K562 (cell line): ENCODE measurements around the gene SFMBT2. TPM values are rescaled to one million over a fixed set of nuclear protein-coding genes. Genes with fewer than 3 reads are reported as not detected.

Source experiments
- ATAC-seq: fragments of 200-7000 bp; cut with Tn5 transposase; 3 replicates; pipeline ENCODE4 v1.9.1; 2020; ENCODE audit warnings: moderate library complexity
- BruUV-seq: library from RNA; stranded (reverse); fragments of 400-500 nt; replicated peaks from 2 replicates; lab custom pipeline; 2021; lab: Mats Ljungman, UMichigan
- CTCF ChIA-PET: fragments of 300-600 bp; formaldehyde crosslinking; extraction: SDS; loops from one replicate; lab custom pipeline; 2021; ENCODE audit warnings: low intra/inter-chr PET ratio; lab: Yijun Ruan, JAX
- POLR2A ChIA-PET: fragments of 300-600, 350-650 bp; sonication (Branson Sonifier 250); formaldehyde crosslinking; extraction: SDS; loops from one replicate; lab custom pipeline; 2021; ENCODE audit warnings: antibody characterized with exemption, inconsistent platforms; lab: Yijun Ruan, JAX
- DNase-seq, 4 experiments: peaks; one replicate each; pipeline versions ENCODE4 v3.0.0 to v3.0.0-alpha.2; 2011 to 2018; ENCODE audit warnings: low spot score in 3 of 4, mixed read lengths in 3 of 4; ENCODE audit errors: extremely low read depth in 1 of 4
- FAIRE-seq: peaks from 2 replicates; lab custom pipeline; 2011; peaks lifted over from hg19 to GRCh38; lab: Jason Lieb, UNC
- H2AFZ ChIP-seq: 2 replicates; pipeline ENCODE4 v1.6.0; 2011; ENCODE audit warnings: low read depth, low read length, control low read depth, inconsistent platforms
- H3K27ac ChIP-seq: fragments of 200-600 bp; 3 replicates; pipeline ENCODE4 v1.8.0; 2011; ENCODE audit warnings: low read depth, mild to moderate bottlenecking, control low read depth, inconsistent platforms, low read length, moderate library complexity, mixed read lengths; ENCODE audit errors: extremely low read depth
- H3K27me3 ChIP-seq, 2 experiments: fragments of 300-600 bp in 1 of 2; 2 replicates in 1 of 2; 3 replicates in 1 of 2; pipeline versions ENCODE4 v1.6.0 to v1.8.0; 2011; ENCODE audit warnings: inconsistent platforms in 2 of 2, low read length in 2 of 2, mild to moderate bottlenecking in 1 of 2, mixed read lengths in 1 of 2, moderate library complexity in 1 of 2; ENCODE audit not compliant: control insufficient read depth in 2 of 2, insufficient read depth in 2 of 2
- H3K36me3 ChIP-seq: fragments of 300-600 bp; 3 replicates; pipeline ENCODE4 v1.8.0; 2011; ENCODE audit warnings: mild to moderate bottlenecking, low read length, inconsistent platforms; ENCODE audit not compliant: control insufficient read depth, insufficient read depth
- H3K4me1 ChIP-seq, 2 experiments: fragments of 200-600 bp in 1 of 2; replicated peaks in 1 of 2; 2 replicates in 1 of 2; 3 replicates in 1 of 2; pipeline versions ENCODE4 v1.5.1 to v1.8.0; 2011; ENCODE audit warnings: inconsistent platforms in 2 of 2, low read length in 2 of 2, mild to moderate bottlenecking in 1 of 2, mixed read lengths in 1 of 2, moderate library complexity in 1 of 2; ENCODE audit not compliant: control insufficient read depth in 2 of 2, insufficient read depth in 2 of 2
- H3K4me2 ChIP-seq: 2 replicates; pipeline ENCODE4 v1.6.1; 2011; ENCODE audit warnings: low read length, control low read depth, inconsistent platforms, mixed read lengths; ENCODE audit not compliant: insufficient read depth
- H3K4me3 ChIP-seq: fragments of 200-600 bp; sonication (generic), shearing (Covaris generic); 2 replicates; pipeline ENCODE4 v1.5.1; 2016; ENCODE audit warnings: control low read depth, inconsistent platforms
- H3K79me2 ChIP-seq: fragments of 200-600 bp; 3 replicates; pipeline ENCODE4 v1.8.0; 2011; ENCODE audit warnings: low read length, inconsistent platforms; ENCODE audit not compliant: control insufficient read depth, insufficient read depth
- H3K9ac ChIP-seq, 2 experiments: 2 replicates each; pipeline versions ENCODE4 v1.6.0 to v1.6.1; 2011; ENCODE audit warnings: low read depth in 2 of 2, low read length in 2 of 2, control low read depth in 1 of 2, inconsistent platforms in 1 of 2, mild to moderate bottlenecking in 1 of 2, mixed read lengths in 1 of 2; ENCODE audit not compliant: insufficient read depth in 1 of 2
- H3K9me1 ChIP-seq: one replicate; pipeline ENCODE4 v1.6.0; 2011; ENCODE audit warnings: inconsistent platforms, mild to moderate bottlenecking, low read length, moderate library complexity; ENCODE audit not compliant: control insufficient read depth, insufficient read depth
- H3K9me3 ChIP-seq: replicated peaks from 2 replicates; pipeline ENCODE4 v1.5.1; 2011; ENCODE audit warnings: low read depth, low read length, inconsistent platforms; ENCODE audit not compliant: control insufficient read depth, insufficient read depth
- H4K20me1 ChIP-seq: replicated peaks from 2 replicates; pipeline ENCODE4 v1.6.1; 2011; ENCODE audit warnings: low read length, inconsistent platforms, mixed read lengths; ENCODE audit not compliant: control insufficient read depth, insufficient read depth
- ATF1 ChIP-seq, 2 experiments: fragments of 450-650 bp in 1 of 2; IDR thresholded peaks; 2 replicates each; pipeline ENCODE4 v1.6.1; 2016; ENCODE audit warnings: missing compliant biosample characterization in 1 of 2, missing genetic modification characterization in 1 of 2
- CBX8 ChIP-seq: fragments of 200-600 bp; sonication (generic); IDR thresholded peaks from 2 replicates; pipeline ENCODE4 v1.6.1; 2012; ENCODE audit warnings: borderline replicate concordance, mixed run types, low read depth, mild to moderate bottlenecking, moderate library complexity, mixed read lengths, low read length, control low read depth, inconsistent platforms; ENCODE audit not compliant: poor library complexity, severe bottlenecking; ENCODE audit errors: extremely low read depth
- SOX6 ChIP-seq: fragments of 450-650 bp; IDR thresholded peaks from 2 replicates; pipeline ENCODE4 v1.6.1; 2014; ENCODE audit warnings: mild to moderate bottlenecking
- STAT5A ChIP-seq: IDR thresholded peaks from 2 replicates; pipeline ENCODE4 v1.6.1; 2012; ENCODE audit warnings: low read length, inconsistent platforms, borderline replicate concordance
- TRIM24 ChIP-seq, 2 experiments: fragments of 450-650 bp; IDR thresholded peaks; 2 replicates each; pipeline ENCODE4 v1.6.1; 2016
- ZBTB2 ChIP-seq: fragments of 450-650 bp; IDR thresholded peaks from 2 replicates; pipeline ENCODE4 v1.6.1; 2016; ENCODE audit warnings: antibody characterized with exemption
- WGBS: fragments of 100-300 bp; shearing (Covaris generic); methylation state at CpG from one replicate; pipeline ENCODE4 v1.1.6; 2016; ENCODE audit warnings: low coverage, mixed read lengths; ENCODE audit not compliant: insufficient coverage; ENCODE audit errors: missing lambda C conversion rate; 5-methylcytosine and 5-hydroxymethylcytosine counted together
- in situ Hi-C: fragments of 300-500 bp; cut with MboI; formaldehyde crosslinking; loops from 4 replicates; pipeline ENCODE4 v1.15.0; 2018; ENCODE audit warnings: inconsistent platforms, mixed read lengths
- intact Hi-C: fragments of 100-400 bp; cut with micrococcal nuclease; formaldehyde crosslinking; loops from 2 replicates; pipeline ENCODE4 v1.14.2; 2022
- polyA plus RNA-seq, 8 experiments: library from polyadenylated mRNA; depleted of rRNA in 4 of 8; stranded (reverse) in 5 of 8; unstranded in 3 of 8; fragments of >200 nt; fragmentation: Nextera tagmentation in 2 of 8; fragmentation: Illumina TruSeq in 1 of 8; extraction: Ambion mirVana in 2 of 8; extraction: Trizol in 1 of 8; gene quantifications; 2 replicates each; pipeline versions ENCODE4 v1.2.1 to v1.2.3, GENCODE V29; 2011 to 2014; ENCODE audit warnings: inconsistent platforms in 1 of 8, missing spikeins in 1 of 8
- total RNA-seq, 7 experiments: library from RNA; depleted of rRNA in 6 of 7; stranded (reverse); fragments of >200 nt in 6 of 7; fragmentation: Illumina TruSeq in 2 of 7; extraction: Trizol in 2 of 7; gene quantifications; 2 replicates each; pipeline versions ENCODE4 v1.2.1 to v1.2.3, GENCODE V29; 2011 to 2021; ENCODE audit warnings: low replicate concordance in 1 of 7

Gene SFMBT2
- total and polyA plus RNA-seq, 9 of the 15 experiments (the other 6 are each of a cell fraction or from before 2014, with no cell fraction given): 1.2 to 13.6 (median 7.6) TPM

GRCh38 chr10:7433861-7434260 is 23.0 kb upstream of the SFMBT2 start:
- Histone ChIP-seq H4K20me1 (no peaks in the 10 kb centered on the region), H3K4me2 (no peak overlapping the region), H3K9ac (no peak overlapping the region), H3K27ac (no peak overlapping the region), H3K9me3 (no peaks in the 10 kb centered on the region), H3K4me3 (no peak overlapping the region), H3K4me1 (no peaks in the 10 kb centered on the region; a peak in 1 of 5 replicates), H3K79me2 (no peaks in the 10 kb centered on the region), H3K36me3 (no peaks in the 10 kb centered on the region), H3K27me3 (peaks cover 38 to 41% of the 10 kb centered on the region in 2 experiments; a peak in 4 of 5 replicates), H3K9me1 (no peaks in the 10 kb centered on the region), H2AFZ (no peak overlapping the region)
- 5% methylated on average over 6 of the region's 8 CpGs for WGBS
- in situ Hi-C loops (no loop called here), intact Hi-C loops (no loop called here)
- DNase-seq: no peak
- FAIRE-seq: no peak
- POLR2A ChIA-PET: no interaction called here
- no TSS peak for BruUV-seq
- CTCF ChIA-PET: no interaction called here
- TF ChIP-seq ZBTB2 (no peak), STAT5A (no peak)
- ATAC-seq: no peak

- CTCF ChIA-PET: no interaction called here
Measured at GRCh38 chr10:7432884-7433726, 22.3 kb upstream of the SFMBT2 start.

More at GRCh38 chr10:7432884-7433726, 22.3 kb upstream of the SFMBT2 start:
- H3K9me3 ChIP-seq: no peaks in the 10 kb centered on the region
- no peaks in the 10 kb centered on the region for H3K36me3 ChIP-seq
- TF ChIP-seq ATF1 (CRISPR knock-in tag; IDR thresholded peaks at IDR 0.05): no peak
- TF ChIP-seq ATF1 (tag; IDR thresholded peaks at IDR 0.05): no peak
- no peak for TF ChIP-seq SOX6
- peak; percentile 27 for TF ChIP-seq CBX8
- TF ChIP-seq TRIM24 (IDR thresholded peaks at IDR 0.05): no peak
- no peak overlapping the region for H3K27ac ChIP-seq
- no peaks in the 10 kb centered on the region for H3K9me1 ChIP-seq
- no peak overlapping the region for H3K4me3 ChIP-seq
- no TSS peak for BruUV-seq
- no peak overlapping the region for H3K9ac ChIP-seq
- no peaks in the 10 kb centered on the region; a peak in 1 of 5 replicates for H3K4me1 ChIP-seq
- peaks cover 34 to 39% of the 10 kb centered on the region in 2 experiments; a peak in 4 of 5 replicates for H3K27me3 ChIP-seq
- H3K4me2 ChIP-seq: no peak overlapping the region
- DNase-seq: no peak
- WGBS: 6% methylated on average over 19 of the region's 19 CpGs
- no peak for ATAC-seq
- no peaks in the 10 kb centered on the region for H4K20me1 ChIP-seq
- intact Hi-C loops (no loop called here), in situ Hi-C loops (no loop called here)
- no peaks in the 10 kb centered on the region for H3K79me2 ChIP-seq
- POLR2A ChIA-PET: no interaction called here
- FAIRE-seq: no peak
- no peak overlapping the region for H2AFZ ChIP-seq
